Measurements from ENCODE around the gene GHITM.
"Not testable (repeated sequence)": the region's sequence is repeated elsewhere in the genome, so short reads cannot be mapped to it uniquely, and the experiment has no call there.

The GHITM gene, protein sequence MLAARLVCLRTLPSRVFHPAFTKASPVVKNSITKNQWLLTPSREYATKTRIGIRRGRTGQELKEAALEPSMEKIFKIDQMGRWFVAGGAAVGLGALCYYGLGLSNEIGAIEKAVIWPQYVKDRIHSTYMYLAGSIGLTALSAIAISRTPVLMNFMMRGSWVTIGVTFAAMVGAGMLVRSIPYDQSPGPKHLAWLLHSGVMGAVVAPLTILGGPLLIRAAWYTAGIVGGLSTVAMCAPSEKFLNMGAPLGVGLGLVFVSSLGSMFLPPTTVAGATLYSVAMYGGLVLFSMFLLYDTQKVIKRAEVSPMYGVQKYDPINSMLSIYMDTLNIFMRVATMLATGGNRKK

DNA sequence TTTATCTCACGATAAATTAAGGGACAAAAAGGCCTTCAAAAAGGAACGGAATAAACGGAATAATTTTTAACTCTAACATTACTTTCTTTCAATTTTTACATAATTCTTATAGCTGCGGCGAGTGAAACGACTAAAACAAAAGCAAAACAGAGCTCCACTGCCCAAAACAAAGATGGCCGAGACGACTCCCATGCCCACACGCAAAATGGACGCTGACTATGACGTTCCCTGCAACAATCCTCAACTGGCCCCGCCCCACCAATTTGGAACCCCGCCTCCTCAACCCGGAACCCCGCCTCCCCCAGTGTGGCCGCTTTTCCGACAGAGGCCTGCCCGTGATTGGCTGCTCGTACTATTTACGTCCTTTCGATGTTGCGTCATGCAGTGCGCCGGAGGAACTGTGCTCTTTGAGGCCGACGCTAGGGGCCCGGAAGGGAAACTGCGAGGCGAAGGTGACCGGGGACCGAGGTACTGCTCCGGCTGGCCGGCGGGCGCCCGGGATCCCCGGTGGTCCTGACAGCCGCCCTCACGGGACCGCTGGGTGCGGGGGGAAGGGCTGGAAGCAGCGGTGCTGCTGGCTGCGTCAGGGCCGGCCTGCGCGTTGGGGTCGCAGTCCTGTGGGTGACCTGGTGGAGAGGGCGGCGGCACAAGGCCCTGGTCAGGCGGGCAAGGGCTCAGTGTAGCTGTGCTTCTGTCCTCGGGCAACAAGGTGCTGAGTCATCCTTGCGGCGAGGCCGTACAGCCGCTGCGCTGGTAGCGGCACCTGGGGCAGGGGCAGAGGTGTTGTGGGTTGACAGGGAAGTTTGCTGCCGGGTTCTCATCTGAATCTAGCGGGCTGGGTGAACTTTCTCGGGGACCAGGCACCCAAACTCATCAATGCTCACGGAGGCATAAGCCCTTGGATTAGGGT lies at the start of gene GHITM:
Gene GHITM (plus strand): TSS at position 384 of the 910 bp plus-strand sequence. CDS start 1,992 bp downstream, outside the sequence.
- FAIRE-seq: peak; percentile 99

DNA sequence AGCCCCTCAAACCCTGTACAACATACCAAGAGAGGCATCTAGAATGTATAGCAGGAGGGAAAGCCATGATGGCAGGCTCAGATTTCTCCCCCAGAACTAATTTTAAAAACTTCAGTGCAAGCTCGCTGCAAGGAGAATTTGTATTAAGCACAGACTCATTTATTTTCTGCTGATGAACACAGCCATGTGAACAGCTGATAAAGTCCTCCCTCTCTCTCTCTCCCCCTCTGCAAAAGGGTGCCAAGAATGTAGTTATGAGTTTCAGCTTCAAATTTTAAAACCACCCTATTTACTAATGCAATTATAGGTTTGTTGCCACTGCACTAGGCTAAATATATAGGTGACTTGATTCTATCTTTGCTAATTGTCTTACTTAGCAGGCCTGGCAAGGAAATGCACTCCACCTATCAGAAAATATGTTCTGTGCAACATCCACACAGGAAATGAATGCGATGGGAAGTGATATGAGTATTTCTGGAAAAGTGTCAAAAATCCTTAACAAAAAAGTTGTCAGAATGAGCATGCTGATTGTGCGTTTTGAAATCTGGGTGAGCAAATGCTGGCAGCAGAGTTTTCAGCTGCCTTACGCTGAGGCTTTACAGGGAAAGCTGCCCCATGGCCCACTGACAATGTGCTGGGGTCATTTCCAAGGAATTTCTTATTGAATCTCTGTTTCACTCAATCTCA lies 43.4 kb upstream of the GHITM start:
- no peak for FAIRE-seq

DNA sequence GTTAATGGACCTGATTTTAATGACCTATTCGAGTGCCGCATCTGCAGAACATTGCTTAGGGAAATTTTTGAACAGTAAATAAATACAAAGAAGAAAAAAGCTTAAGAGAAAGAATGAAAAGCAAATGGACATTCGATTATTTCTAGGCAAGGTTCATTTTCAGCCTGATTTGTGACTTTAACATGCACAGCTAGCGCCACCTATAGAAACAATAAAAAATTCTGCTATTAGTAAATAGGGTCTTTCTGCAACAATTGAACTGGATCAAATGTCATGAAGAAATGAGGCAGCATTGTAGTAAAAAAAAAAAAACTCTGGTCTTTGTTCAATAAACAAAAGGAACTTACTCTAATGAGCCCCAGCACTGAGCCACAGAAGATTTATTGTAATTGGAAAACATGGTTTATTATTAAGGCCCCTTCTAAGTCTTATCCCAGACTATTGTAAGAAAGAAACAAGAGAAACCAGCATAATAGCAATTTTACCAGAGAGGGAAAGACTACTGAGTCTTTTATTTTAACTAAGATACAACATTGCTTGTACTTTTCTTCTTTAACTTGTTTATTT lies 41.4 kb upstream of the GHITM start:
- peak; percentile 70 for FAIRE-seq

DNA sequence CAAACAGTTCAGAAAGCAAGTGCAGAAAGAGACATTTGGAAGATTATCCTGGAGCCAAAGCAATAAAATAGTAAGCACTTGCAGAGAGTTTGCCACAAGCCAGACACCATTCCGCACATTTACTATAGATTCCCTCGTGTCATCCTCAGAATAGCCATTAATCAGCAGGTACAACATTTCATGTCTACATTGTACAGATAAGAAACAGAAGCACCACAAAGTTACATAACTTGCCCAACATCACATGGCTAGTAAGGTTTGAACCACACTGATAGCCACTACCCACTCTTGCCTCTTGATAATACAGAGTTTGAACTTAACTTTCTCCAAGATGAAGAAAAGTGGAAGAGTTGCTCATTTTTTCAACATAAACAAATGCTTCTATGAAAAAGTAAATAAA lies 40.6 kb upstream of the GHITM start:
- no peak for FAIRE-seq

DNA sequence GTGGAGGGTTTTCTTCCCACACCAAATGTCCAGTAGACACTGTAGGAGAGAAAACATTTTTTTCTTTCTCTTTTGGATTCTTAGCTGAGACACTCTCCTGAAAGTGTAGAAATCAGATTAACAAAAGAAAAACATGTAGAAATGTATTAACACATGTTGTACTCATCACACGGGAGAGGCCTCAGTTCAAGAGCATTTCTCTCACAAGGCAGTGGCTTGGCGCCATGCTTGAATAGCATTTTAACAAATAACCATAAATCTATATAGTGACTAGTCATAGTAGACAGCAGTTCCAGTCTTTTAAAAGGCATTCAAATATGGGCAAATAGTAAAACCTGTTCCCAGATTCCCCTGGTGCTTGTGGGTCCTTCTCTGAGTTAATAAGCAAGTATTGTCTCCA lies 38.3 kb upstream of the GHITM start:
- FAIRE-seq: no peak

DNA sequence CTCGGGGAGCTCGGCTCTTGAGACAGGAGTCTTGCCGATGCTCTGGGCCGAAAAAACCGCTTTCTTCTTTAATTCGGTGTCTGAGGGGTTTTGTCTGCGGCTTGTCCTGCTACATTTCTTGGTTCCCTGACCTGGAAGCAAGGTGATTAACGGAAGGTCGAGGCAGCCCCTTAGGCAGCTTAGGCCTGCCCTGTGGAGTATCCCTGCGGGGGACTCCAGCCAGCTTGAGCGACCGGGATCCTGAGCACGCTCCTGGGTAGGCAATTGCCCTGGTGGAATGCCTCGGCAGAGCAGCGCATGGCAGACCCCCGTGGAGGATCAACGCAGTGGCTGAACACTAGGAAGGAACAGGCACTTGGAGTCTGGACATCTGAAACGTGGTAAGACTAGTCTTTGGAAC lies 30.5 kb upstream of the GHITM start:
- no peak for FAIRE-seq

DNA sequence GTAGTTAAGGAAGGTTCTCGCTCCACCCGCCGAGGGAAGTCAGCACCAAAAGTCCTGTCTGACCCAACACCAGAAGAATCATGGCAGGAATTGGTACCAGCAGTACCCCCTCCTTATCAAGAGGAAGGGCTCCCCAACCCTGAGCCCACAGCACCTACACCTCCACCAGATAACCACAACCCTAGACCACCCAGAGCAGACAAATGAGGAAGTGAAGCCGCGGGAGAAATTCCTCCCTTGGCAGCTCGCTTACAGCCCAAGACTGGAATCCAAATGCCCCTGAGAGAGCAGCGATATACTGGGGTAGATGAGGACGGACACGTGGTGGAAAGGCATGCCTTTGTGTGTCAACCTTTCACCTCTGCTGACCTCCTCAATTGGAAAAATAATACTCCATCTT lies 29.5 kb upstream of the GHITM start:
- not testable (repeated sequence) for FAIRE-seq

DNA sequence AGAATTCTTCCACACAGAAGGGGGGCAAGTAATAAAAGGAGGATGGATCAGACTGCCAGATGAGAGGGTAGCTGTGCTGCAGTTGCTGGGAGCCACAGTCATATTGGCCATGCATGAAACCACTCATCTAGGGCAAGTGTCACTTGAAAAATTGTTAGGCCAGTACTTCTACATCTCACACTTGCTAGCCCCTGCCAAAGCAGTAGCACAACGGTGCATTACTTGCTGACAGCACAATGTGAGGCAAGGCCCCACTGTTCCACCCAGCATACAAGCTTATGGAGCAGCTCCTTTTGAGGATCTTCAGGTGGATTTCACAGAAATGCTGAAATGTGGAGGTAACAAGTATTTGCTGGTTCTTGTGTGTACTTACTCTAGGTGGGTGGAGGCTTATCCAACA lies 25.8 kb upstream of the GHITM start:
- not testable (repeated sequence) for FAIRE-seq

DNA sequence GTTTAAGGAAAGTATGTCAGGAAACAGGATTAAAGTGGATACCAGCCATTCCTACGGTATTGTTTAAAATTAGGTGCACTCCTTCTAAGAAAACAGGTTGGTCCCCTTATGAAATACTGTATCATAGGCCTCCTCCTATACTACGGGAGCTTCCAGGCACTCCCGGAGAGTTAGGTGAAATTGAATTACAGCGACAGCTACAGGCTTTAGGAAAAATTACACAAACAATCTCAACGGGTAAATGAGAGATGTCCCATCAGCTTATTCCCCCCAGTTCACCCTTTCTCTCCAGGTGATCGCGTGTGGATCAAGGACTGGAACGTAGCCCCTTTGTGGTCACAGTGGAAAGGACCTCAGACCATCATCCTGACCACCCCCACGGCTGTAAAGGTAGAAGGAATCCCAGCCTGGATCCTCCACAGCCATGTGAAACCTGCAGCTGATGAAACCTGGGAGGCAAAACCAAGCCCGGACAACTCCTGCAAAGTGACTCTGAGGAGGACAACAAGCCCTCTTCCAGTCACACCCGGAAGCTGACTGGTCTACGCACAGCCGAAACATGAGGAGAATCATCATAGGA lies 25.1 kb upstream of the GHITM start:
- no peak for FAIRE-seq

DNA sequence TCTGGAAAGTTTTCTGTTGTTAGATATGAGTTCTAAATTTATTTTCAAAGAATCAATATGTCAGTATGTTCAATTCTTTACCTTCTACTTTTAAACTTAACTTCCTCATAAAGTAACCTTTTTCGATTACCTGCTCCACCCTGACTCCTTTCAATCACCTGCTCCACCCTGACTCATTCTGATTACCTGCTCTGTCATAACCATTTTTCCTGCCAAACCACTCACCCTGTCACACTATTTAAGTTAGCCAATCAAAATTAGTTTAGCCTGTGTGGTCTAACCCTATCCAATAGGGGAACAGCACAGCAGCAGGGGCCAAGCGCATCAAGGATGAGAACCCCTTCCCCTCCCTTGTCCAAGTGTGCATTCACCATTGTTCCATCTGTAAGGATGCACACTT lies 22.1 kb upstream of the GHITM start:
- not testable (repeated sequence) for FAIRE-seq

DNA sequence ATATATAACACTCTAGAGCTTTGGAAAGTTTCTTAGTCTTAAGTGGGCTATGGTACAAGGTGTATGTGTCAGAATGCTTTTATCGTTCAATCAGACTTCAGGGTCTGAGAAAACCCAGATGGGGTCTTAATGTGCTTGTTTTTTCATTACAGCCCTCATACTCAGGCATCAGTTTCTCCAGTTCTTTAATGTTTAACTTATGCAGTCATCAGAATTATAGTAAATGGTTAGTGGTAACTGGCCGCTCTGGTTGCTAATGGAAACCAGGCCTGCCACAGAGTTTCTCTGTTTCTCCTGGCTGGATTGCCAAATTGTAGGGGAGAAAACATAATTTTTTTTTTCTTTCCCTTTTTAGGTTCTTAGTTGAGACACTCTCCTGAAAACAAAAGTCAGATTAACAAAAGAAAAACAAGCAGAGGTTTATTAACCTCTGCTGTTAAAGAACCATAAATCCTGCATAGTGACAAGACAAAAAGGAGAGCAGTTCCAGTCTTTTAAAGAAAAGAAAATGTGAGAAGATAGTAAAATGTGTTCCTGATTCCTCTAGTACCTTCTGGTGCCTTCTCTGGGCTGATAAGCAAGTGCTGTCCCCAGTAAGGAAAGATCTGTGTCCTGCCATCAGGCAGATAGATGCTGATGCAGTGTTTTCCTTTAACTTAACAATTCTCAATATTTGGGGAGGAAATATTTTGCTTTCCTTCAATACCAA lies 21.5 kb upstream of the GHITM start:
- FAIRE-seq: no peak

DNA sequence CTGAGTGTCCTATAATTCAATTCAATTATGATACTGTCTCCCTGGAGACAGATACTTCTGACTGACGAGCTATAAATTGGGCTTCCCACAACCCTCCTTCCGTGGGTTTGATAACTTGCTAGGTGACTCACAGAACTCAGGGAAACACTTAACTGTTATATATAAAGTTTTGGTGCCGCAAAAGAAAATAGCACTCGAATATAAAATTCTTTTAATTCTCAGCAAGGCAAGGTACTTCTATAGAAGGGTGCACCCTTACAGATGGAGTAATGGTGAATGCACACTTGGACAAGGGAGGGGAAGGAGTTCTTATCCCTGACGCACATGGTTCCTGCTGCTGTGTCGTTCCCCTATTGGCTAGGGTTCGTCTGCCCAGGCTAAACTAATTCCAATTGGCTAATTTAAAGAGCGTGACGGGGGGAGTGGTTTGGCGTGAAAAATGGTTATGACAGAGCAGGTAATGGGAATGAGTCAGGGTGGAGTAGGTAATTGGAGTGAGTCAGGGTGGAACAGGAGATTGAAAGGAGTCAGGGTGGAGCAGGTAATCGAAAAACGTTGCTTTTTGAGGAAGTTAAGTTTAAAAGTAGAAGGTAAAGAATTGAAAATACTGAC lies 20.8 kb upstream of the GHITM start:
- FAIRE-seq: no peak

DNA sequence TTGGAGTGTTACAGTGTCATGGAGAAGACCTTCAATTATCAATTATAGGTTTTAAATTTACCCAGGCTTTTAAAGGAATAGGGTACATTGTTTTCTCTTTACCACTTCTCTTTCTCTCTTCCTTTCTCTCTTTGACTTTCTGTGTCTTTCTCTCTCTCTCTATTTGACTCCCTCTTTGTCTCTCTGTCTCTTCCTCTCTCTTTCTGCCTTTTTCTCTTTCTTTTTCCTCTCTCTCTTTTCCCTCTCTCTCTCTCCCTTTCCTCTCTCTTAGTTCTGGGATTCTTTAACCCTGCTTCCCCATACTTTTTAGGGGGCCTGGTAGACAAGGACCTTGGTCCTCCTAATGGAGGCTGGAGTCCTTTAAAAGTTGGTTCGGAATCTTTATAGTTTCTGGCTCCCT lies 15.9 kb upstream of the GHITM start:
- FAIRE-seq: no peak

DNA sequence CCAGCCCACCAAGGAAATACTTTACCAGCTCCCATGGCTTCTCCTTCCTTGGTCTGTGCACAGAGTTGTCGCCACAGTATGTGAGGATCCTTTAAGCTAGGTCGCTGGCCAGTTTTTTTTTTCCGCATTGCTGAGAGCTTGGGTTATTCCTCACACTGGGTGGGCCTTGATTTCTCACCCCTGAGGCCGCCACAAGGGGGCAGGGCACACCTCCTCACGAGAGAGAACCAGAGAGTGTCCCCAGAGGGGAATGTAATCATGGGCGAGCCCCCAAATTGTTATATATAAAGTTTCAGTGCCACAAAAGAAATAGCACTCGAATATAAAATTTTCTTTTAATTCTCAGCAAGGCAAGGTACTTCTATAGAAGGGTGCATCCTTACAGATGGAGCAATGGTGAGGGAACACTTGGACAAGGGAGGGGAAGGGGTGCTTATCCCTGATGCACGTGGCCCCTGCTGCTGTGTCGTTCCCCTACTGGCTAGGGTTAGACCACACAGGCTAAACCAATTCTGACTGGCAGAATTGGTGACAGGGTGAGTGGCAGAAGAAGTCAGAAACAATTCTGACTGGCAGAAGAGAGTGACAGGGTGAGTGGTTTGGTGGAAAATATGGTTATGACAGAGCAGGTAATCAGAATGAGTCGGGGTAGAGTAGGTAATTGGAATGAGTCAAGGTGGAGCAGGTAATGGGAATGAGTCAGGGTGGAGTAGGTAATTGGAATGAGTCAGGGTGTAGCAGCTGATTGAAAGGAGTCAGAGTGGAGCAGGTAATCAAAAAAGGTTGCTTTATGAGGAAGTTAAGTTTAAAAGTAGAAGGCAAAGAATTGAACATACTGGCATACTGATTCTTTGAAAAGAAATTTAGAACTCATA lies 13.2 kb upstream of the GHITM start:
- not testable (repeated sequence) for FAIRE-seq

DNA sequence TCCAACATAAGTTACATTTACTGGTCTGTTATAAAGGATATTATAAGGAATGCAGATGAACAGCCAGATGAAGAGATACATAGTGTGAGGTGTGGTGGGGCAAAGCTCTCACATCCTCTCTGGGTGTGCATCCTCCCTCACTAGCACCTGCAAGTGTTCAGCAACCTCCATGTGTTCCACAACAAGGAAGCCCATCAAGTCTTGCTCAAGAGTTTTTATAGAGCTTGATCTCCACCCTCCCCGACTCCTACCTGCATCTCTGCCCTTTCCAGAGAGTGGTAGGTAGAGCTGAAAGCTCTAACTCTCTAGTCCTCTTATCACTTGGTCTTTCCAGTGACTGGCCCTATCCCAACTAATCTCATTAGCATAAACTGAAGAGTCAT lies 12.5 kb upstream of the GHITM start:
- no peak for FAIRE-seq

DNA sequence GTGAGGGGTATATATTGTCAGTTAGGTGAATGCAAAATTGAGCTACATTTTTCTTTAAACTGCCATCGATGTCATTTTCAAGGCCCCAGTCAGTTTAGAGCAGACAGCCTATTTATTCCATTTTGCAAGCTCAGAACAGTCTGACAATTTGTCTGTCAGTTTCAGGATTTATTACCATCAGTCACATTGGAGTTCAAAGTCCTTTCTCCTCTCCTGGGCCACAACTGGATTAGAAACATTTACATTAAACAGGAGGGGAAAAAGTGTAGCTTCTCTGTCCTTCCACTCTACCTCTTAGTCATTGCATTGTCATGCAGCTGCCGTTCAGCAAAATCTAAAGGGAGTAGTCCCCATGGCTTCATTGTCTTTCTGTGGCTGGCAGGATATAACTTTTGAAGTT lies 3.5 kb upstream of the GHITM start:
- no peak for FAIRE-seq

DNA sequence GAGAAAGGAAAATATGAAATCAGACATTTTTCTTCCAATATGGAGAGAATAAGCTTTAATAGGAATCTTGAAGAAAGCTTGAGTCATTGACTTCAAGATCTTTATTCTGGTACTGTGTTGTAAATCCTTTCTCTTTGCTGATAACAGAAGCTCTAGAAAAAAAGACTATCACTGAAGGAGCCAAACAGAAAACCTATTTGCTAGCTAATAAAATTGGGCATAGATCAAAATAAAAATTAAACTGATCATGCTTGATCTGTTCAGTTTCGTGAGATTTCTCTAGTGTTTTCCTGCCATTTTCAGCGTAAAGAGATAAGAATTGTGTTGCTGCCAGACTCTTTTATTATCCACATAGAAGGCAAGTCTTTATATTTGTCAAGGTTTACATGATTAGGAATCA lies 1.5 kb upstream of the GHITM start:
- FAIRE-seq: no peak

DNA sequence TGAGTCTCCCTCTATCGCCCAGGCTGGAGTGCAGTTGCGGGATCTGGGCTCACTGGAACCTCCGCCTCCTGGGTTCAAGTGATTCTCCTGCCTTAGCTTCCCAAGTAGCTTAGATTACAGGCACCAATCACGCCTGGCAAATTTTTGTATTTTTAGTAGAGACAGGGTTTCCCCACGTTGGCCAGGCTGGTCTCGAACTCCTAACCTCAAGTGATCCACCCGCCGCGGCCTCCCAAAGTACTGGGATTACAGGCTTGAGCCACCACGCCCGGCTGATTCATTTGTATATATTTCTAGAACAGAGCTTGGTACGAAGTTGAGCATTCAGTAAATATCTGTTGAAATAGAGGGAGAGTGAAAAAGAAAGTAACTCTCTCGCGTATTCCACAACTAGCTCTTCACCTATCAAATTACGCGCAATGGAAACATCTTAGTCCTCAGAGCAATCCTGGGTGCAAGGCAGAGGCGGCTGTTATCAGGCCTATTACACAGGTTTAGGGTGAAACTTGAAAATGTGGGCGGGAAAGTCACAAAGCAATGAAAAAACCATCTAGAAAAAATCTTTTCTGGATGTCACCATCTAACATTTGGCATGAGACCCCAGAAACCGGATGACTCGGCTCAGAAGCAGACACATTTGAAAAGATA lies 707 bp upstream of the GHITM start:
- FAIRE-seq: no peak

DNA sequence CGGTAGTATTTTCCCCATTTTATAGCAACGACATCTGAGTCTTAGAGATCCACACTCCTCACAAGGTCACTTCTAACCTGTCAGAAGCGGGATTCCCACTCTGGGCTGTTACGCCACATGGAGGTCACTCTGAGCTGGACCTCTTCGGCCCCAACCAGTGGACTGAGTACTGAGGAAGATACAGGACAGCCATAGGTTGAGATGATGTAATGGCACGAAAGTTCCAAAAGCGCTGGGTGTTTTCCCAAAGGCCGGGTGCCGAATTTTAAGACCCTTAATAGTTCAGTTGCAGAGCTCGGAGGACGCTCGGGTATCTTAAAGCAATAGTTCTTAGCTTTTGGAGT lies 699 bp downstream of the GHITM start:
- no peak for FAIRE-seq

DNA sequence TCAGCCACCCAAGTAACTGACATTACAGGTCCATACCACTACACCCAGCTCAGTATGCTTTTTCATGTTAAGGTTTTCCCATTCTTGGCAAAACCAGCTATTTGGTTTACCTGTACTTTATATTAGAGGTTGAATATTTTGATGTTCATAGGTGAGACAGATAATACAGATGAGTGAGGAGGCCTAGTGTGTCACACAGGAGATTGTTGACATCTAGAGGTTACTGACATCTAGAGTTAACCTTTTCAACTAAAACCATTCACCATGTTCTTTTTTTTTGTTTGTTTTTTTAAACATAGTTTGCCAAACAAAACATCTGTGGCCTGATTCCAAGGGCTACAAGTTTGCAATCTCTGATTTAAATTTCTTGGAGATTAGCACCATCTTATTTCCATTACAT lies 8.0 kb downstream of the GHITM start:
- FAIRE-seq: no peak
